GM12878 (cell line): ENCODE data around the gene ZMIZ1. TPM values are rescaled to one million over a fixed set of nuclear protein-coding genes. Genes with fewer than 3 reads are reported as not detected.

Source experiments
- ATAC-seq: fragments of 200-7000 bp; cut with Tn5 transposase; 3 replicates; pipeline ENCODE4 v1.9.1; 2020; ENCODE audit warnings: mild to moderate bottlenecking, moderate library complexity
- BruUV-seq: library from RNA; stranded (reverse); fragments of 400-500 nt; replicated peaks from 2 replicates; lab custom pipeline; 2021; lab: Mats Ljungman, UMichigan
- CTCF ChIA-PET: fragments of 300-600 bp; sonication (Branson Sonifier 250); formaldehyde crosslinking; extraction: SDS; loops from one replicate; lab custom pipeline; 2021; ENCODE audit warnings: inconsistent platforms; lab: Yijun Ruan, JAX
- POLR2A ChIA-PET: fragments of 350-600 bp; formaldehyde crosslinking; extraction: SDS; loops from one replicate; lab custom pipeline; 2021; ENCODE audit warnings: inconsistent platforms; lab: Charles Lee
- RAD21 ChIA-PET: fragments of 300-600 bp; sonication (Branson Sonifier 250); formaldehyde crosslinking; loops from one replicate; lab custom pipeline; 2023; ENCODE audit warnings: antibody characterized with exemption; ENCODE audit not compliant: unreplicated experiment; lab: Charles Lee
- SMC1A ChIA-PET: fragments of 300-600 bp; sonication (Branson Sonifier 250); formaldehyde crosslinking; loops from one replicate; lab custom pipeline; 2023; ENCODE audit not compliant: unreplicated experiment, uncharacterized antibody; lab: Charles Lee
- DNase-seq: peaks from one replicate; pipeline ENCODE4 v3.0.0-alpha.2; 2011; ENCODE audit warnings: low read depth, low spot score
- FAIRE-seq: peaks from 3 replicates; lab custom pipeline; 2011; peaks lifted over from hg19 to GRCh38; lab: Jason Lieb, UNC
- H2AFZ ChIP-seq: 2 replicates; pipeline ENCODE4 v1.6.0; 2011; ENCODE audit warnings: low read depth, low read length, control low read depth; ENCODE audit not compliant: control insufficient read depth
- H3K27ac ChIP-seq: 2 replicates; pipeline ENCODE4 v1.5.1; 2011; ENCODE audit warnings: control low read depth; ENCODE audit not compliant: control insufficient read depth, insufficient read depth
- H3K27me3 ChIP-seq, 2 experiments: replicated peaks in 1 of 2; 2 replicates each; pipeline versions ENCODE4 v1.6.0 to v1.6.1; 2011; ENCODE audit warnings: low read length in 1 of 2; ENCODE audit not compliant: control insufficient read depth in 2 of 2, insufficient read depth in 2 of 2
- H3K36me3 ChIP-seq, 2 experiments: 2 replicates each; pipeline ENCODE4 v1.5.1; 2011; ENCODE audit warnings: low read length in 1 of 2; ENCODE audit not compliant: control insufficient read depth in 2 of 2, insufficient read depth in 2 of 2
- H3K4me1 ChIP-seq: 2 replicates; pipeline ENCODE4 v1.6.1; 2011; ENCODE audit warnings: mild to moderate bottlenecking, low read length, moderate library complexity, mixed read lengths; ENCODE audit not compliant: control insufficient read depth, insufficient read depth
- H3K4me2 ChIP-seq: 2 replicates; pipeline ENCODE4 v1.6.0; 2011; ENCODE audit warnings: control low read depth; ENCODE audit not compliant: control insufficient read depth, insufficient read depth
- H3K4me3 ChIP-seq: fragments of 200-600 bp; sonication (generic); 2 replicates; pipeline ENCODE4 v1.5.1; 2016
- H3K79me2 ChIP-seq: 2 replicates; pipeline ENCODE4 v1.6.0; 2011; ENCODE audit warnings: low read length; ENCODE audit not compliant: control insufficient read depth, insufficient read depth
- H3K9ac ChIP-seq: 2 replicates; pipeline ENCODE4 v1.8.0; 2011; ENCODE audit warnings: low read length, control low read depth, mixed read lengths; ENCODE audit not compliant: control insufficient read depth, insufficient read depth
- H3K9me3 ChIP-seq: replicated peaks from 3 replicates; pipeline ENCODE4 v1.5.1; 2011; ENCODE audit warnings: mild to moderate bottlenecking, low read length; ENCODE audit not compliant: control insufficient read depth, insufficient read depth
- H4K20me1 ChIP-seq: 2 replicates; pipeline ENCODE4 v1.6.0; 2011; ENCODE audit not compliant: control insufficient read depth, insufficient read depth
- CBX3 ChIP-seq: fragments of 200-600 bp; sonication (generic); IDR thresholded peaks from 2 replicates; pipeline ENCODE4 v1.6.1; 2016; ENCODE audit warnings: low read depth, borderline replicate concordance
- CHD2 ChIP-seq: IDR thresholded peaks from 2 replicates; pipeline ENCODE4 v1.6.1; 2011; ENCODE audit warnings: low read depth, low read length, improper control_type of control experiment, borderline replicate concordance
- ELK1 ChIP-seq: IDR thresholded peaks from 2 replicates; pipeline ENCODE4 v1.6.1; 2012; ENCODE audit warnings: low read depth, low read length, improper control_type of control experiment
- GABPA ChIP-seq: IDR thresholded peaks from 2 replicates; pipeline ENCODE4 v1.6.1; 2014; ENCODE audit warnings: antibody characterized with exemption, low read depth, mild to moderate bottlenecking, inconsistent platforms
- KAT2A ChIP-seq: conservative IDR thresholded peaks from 2 replicates; pipeline ENCODE4 v1.6.1; 2011; ENCODE audit warnings: low read depth, low read length; ENCODE audit not compliant: control insufficient read depth
- NFYB ChIP-seq: IDR thresholded peaks from 2 replicates; pipeline ENCODE4 v1.6.1; 2011; ENCODE audit warnings: low read depth, mild to moderate bottlenecking, low read length, improper control_type of control experiment, moderate library complexity; ENCODE audit not compliant: insufficient read depth
- RAD21 ChIP-seq: IDR thresholded peaks from 2 replicates; pipeline ENCODE4 v1.6.1; 2011; ENCODE audit warnings: mild to moderate bottlenecking, low read depth, low read length, moderate library complexity; ENCODE audit not compliant: insufficient read depth
- RAD51 ChIP-seq: fragments of 450-650 bp; IDR thresholded peaks from 2 replicates; pipeline ENCODE4 v1.6.1; 2016; ENCODE audit warnings: moderate library complexity, mild to moderate bottlenecking, inconsistent platforms
- TBL1XR1 ChIP-seq: IDR thresholded peaks from 2 replicates; pipeline ENCODE4 v1.6.1; 2012; ENCODE audit warnings: low read depth, low read length, improper control_type of control experiment
- TCF7 ChIP-seq: IDR thresholded peaks from 2 replicates; pipeline ENCODE4 v1.6.1; 2014; ENCODE audit warnings: antibody characterized with exemption, borderline replicate concordance
- ZNF622 ChIP-seq: fragments of 450-650 bp; IDR thresholded peaks from 2 replicates; pipeline ENCODE4 v1.6.1; 2017; ENCODE audit warnings: mild to moderate bottlenecking, inconsistent platforms
- WGBS: methylation state at CpG from one replicate; pipeline ENCODE4 v1.1.6; 2016; ENCODE audit warnings: low lambda C conversion rate; ENCODE audit not compliant: insufficient replicate concordance, insufficient coverage; ENCODE audit errors: missing lambda C conversion rate; 5-methylcytosine and 5-hydroxymethylcytosine counted together
- in situ Hi-C: fragments of 300-500 bp; cut with MboI; formaldehyde crosslinking; loops from 9 replicates; pipeline ENCODE4 v1.14.3; 2018; ENCODE audit warnings: mixed read lengths
- intact Hi-C: fragments of 100-400 bp; cut with micrococcal nuclease; formaldehyde crosslinking; loops from one replicate; pipeline ENCODE4 v1.14.2; 2022; ENCODE audit not compliant: unreplicated experiment
- polyA plus RNA-seq, 11 experiments: library from polyadenylated mRNA; depleted of rRNA in 4 of 11; unstranded in 6 of 11; stranded (reverse) in 5 of 11; fragments of >200 nt; fragmentation: Nextera tagmentation in 4 of 11; fragmentation: Illumina TruSeq in 1 of 11; extraction: Ambion mirVana in 4 of 11; extraction: Trizol in 1 of 11; gene quantifications; 1 replicate in 1 of 11; 2 replicates in 10 of 11; pipeline versions ENCODE4 v1.2.1 to v1.2.3, GENCODE V29; 2011 to 2016; ENCODE audit warnings: inconsistent platforms in 2 of 11, missing spikeins in 2 of 11, low read depth in 1 of 11
- total RNA-seq, 4 experiments: library from RNA; depleted of rRNA in 3 of 4; stranded (reverse); fragments of >200 nt in 3 of 4; fragmentation: Illumina TruSeq in 1 of 4; extraction: Trizol in 1 of 4; gene quantifications; 2 replicates each; pipeline versions ENCODE4 v1.2.1 to v1.2.3, GENCODE V29; 2013 to 2021
- TF ChIP-seq, protein P1 (sequence below): IDR thresholded peaks from 2 replicates; pipeline ENCODE4 v1.6.1; 2012; ENCODE audit warnings: improper control_type of control experiment, low read depth, low read length; ENCODE audit not compliant: insufficient replicate concordance
- TF ChIP-seq, protein P2 (sequence below): fragments of 450-650 bp; conservative IDR thresholded peaks from 2 replicates; pipeline ENCODE4 v1.6.1; 2017; ENCODE audit warnings: mild to moderate bottlenecking, moderate library complexity

Gene ZMIZ1
- total and polyA plus RNA-seq, 10 of the 15 experiments (the other 5 are each of a cell fraction or from before 2014, with no cell fraction given): 3.1 to 82.3 (median 14.9) TPM

GRCh38 chr10:79106256-79107050 lies 37.7 kb downstream of the ZMIZ1 start:
- Histone ChIP-seq H3K9me3 (no peaks in the 10 kb centered on the region), H3K9ac (no peak overlapping the region), H3K27me3 (no peaks in the 10 kb centered on the region; a peak in 1 of 4 replicates), H3K4me3 (no peak overlapping the region), H4K20me1 (peaks cover 4% of the 10 kb centered on the region; the same call in 1 of the 2 replicates), H2AFZ (no peak overlapping the region), H3K4me1 (peaks cover 15% of the 10 kb centered on the region), H3K79me2 (no peaks in the 10 kb centered on the region), H3K27ac (no peak overlapping the region), H3K36me3 (no peaks in the 10 kb centered on the region), H3K4me2 (no peak overlapping the region)
- no TSS peak for BruUV-seq
- no peak for ATAC-seq
- DNase-seq: no peak
- SMC1A ChIA-PET: no interaction called here
- WGBS: 71% methylated on average over 10 of the region's 10 CpGs
- FAIRE-seq: no peak
- CTCF ChIA-PET: no interaction called here
- in situ Hi-C loops: no loop called here
- TF ChIP-seq CBX3: no peak
- TF ChIP-seq GABPA: no peak
- TF ChIP-seq, protein P1, sequence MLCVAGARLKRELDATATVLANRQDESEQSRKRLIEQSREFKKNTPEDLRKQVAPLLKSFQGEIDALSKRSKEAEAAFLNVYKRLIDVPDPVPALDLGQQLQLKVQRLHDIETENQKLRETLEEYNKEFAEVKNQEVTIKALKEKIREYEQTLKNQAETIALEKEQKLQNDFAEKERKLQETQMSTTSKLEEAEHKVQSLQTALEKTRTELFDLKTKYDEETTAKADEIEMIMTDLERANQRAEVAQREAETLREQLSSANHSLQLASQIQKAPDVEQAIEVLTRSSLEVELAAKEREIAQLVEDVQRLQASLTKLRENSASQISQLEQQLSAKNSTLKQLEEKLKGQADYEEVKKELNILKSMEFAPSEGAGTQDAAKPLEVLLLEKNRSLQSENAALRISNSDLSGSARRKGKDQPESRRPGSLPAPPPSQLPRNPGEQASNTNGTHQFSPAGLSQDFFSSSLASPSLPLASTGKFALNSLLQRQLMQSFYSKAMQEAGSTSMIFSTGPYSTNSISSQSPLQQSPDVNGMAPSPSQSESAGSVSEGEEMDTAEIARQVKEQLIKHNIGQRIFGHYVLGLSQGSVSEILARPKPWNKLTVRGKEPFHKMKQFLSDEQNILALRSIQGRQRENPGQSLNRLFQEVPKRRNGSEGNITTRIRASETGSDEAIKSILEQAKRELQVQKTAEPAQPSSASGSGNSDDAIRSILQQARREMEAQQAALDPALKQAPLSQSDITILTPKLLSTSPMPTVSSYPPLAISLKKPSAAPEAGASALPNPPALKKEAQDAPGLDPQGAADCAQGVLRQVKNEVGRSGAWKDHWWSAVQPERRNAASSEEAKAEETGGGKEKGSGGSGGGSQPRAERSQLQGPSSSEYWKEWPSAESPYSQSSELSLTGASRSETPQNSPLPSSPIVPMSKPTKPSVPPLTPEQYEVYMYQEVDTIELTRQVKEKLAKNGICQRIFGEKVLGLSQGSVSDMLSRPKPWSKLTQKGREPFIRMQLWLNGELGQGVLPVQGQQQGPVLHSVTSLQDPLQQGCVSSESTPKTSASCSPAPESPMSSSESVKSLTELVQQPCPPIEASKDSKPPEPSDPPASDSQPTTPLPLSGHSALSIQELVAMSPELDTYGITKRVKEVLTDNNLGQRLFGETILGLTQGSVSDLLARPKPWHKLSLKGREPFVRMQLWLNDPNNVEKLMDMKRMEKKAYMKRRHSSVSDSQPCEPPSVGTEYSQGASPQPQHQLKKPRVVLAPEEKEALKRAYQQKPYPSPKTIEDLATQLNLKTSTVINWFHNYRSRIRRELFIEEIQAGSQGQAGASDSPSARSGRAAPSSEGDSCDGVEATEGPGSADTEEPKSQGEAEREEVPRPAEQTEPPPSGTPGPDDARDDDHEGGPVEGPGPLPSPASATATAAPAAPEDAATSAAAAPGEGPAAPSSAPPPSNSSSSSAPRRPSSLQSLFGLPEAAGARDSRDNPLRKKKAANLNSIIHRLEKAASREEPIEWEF: no peak
- TF ChIP-seq KAT2A: no peak
- no peak for TF ChIP-seq RAD21
- TF ChIP-seq TCF7: no peak
- TF ChIP-seq TBL1XR1: no peak
- no peak for TF ChIP-seq ZNF622
- no peak for TF ChIP-seq ELK1
- no peak for TF ChIP-seq NFYB
- no peak for TF ChIP-seq CHD2
- TF ChIP-seq RAD51: no peak
- TF ChIP-seq, protein P2, sequence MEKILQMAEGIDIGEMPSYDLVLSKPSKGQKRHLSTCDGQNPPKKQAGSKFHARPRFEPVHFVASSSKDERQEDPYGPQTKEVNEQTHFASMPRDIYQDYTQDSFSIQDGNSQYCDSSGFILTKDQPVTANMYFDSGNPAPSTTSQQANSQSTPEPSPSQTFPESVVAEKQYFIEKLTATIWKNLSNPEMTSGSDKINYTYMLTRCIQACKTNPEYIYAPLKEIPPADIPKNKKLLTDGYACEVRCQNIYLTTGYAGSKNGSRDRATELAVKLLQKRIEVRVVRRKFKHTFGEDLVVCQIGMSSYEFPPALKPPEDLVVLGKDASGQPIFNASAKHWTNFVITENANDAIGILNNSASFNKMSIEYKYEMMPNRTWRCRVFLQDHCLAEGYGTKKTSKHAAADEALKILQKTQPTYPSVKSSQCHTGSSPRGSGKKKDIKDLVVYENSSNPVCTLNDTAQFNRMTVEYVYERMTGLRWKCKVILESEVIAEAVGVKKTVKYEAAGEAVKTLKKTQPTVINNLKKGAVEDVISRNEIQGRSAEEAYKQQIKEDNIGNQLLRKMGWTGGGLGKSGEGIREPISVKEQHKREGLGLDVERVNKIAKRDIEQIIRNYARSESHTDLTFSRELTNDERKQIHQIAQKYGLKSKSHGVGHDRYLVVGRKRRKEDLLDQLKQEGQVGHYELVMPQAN: no peak
- intact Hi-C loops: no loop called here
- POLR2A ChIA-PET: no interaction called here
- RAD21 ChIA-PET: no interaction called here
